Upper lobe of left lung (tissue), 6 donors: ENCODE results near the gene SAPCD2. TPM values are rescaled to one million over a fixed set of nuclear protein-coding genes. Genes with fewer than 3 reads are reported as not detected.

ENCODE experiments used
- ATAC-seq, 2 donors: fragments of 200-7000 bp; cut with Tn5 transposase; one replicate each; pipeline ENCODE4 v1.9.1; 2022; ENCODE audit warnings: mild to moderate bottlenecking in 2 of 2, moderate library complexity in 2 of 2; ENCODE audit not compliant: low FRiP score in 2 of 2
- DNase-seq, 2 donors: peaks; one replicate each; pipeline ENCODE4 v3.0.0-alpha.2; 2019 to 2020
- H3K27ac ChIP-seq, 4 donors: fragments of 200-600 bp; sonication (generic); one replicate each; pipeline ENCODE4 v1.5.1; 2016 to 2019
- H3K27me3 ChIP-seq, 4 donors: fragments of 200-600 bp; sonication (generic); one replicate each; pipeline ENCODE4 v1.5.1; 2017 to 2019
- H3K36me3 ChIP-seq, 4 donors: fragments of 200-600 bp; sonication (generic); one replicate each; pipeline ENCODE4 v1.5.1; 2016 to 2019
- H3K4me1 ChIP-seq, 4 donors: fragments of 200-600 bp; sonication (generic); one replicate each; pipeline ENCODE4 v1.5.1; 2018 to 2019
- H3K4me3 ChIP-seq, 4 donors: fragments of 200-600 bp; sonication (generic); one replicate each; pipeline ENCODE4 v1.5.1; 2017 to 2019; ENCODE audit warnings: mild to moderate bottlenecking in 2 of 4, moderate library complexity in 1 of 4
- H3K9me3 ChIP-seq, 4 donors: fragments of 200-600 bp; sonication (generic); one replicate each; pipeline ENCODE4 v1.5.1; 2018 to 2019
- CTCF ChIP-seq, 6 experiments: fragments of 450-650 bp in 4 of 6; fragments of 200-600 bp in 2 of 6; sonication (generic) in 2 of 6; IDR thresholded peaks; one replicate each; pipeline ENCODE4 v1.5.1; 2016 to 2019; ENCODE audit warnings: antibody characterized with exemption in 6 of 6
- EP300 ChIP-seq, 4 donors: sonication (generic); formaldehyde crosslinking; IDR thresholded peaks; one replicate each; pipeline ENCODE4 v1.5.1; 2017; ENCODE audit warnings: antibody characterized with exemption in 4 of 4, control low read depth in 2 of 4
- POLR2A ChIP-seq, 4 donors: fragments of 450-650 bp; IDR thresholded peaks; one replicate each; pipeline ENCODE4 v1.5.1; 2016 to 2017; ENCODE audit warnings: antibody characterized with exemption in 4 of 4, mild to moderate bottlenecking in 2 of 4
- POLR2AphosphoS5 ChIP-seq, 2 donors: sonication (generic); formaldehyde crosslinking; IDR thresholded peaks; one replicate each; pipeline ENCODE4 v1.5.1; 2017; ENCODE audit warnings: antibody characterized with exemption in 2 of 2
- WGBS, 2 donors: methylation state at CpG; one replicate each; pipeline ENCODE4 v1.1.5; 2017 to 2018; 5-methylcytosine and 5-hydroxymethylcytosine counted together
- total RNA-seq, 6 donors: library from RNA; depleted of rRNA in 4 of 6; stranded (reverse); fragments of >200 nt in 4 of 6; gene quantifications; one replicate each; pipeline versions ENCODE4 v1.1.0 to v1.2.1, GENCODE V29; 2016 to 2021
- donor health status: DM: no; HTN: no; CAD: no; lungs with moderate emphysema.
- donor health status: DM: no; HTN: yes; CAD: no; lungs with severe emphysema.

SAPCD2 gene
- total RNA-seq, 6 donors from 2014 or later: 0.69 to 6.8 (median 1.4) TPM

- H3K27ac ChIP-seq: no peak overlapping the region
- H3K27me3 ChIP-seq: no peaks in the 10 kb centered on the region
- peak in 1 of 2 donors; percentile 69 for DNase-seq
- H3K4me3 ChIP-seq: no peak overlapping the region
- H3K9me3 ChIP-seq: no peaks in the 10 kb centered on the region
- H3K36me3 ChIP-seq: peaks cover 0 to 69% (median 46%) of the 10 kb centered on the region in 4 donors
- 90 to 96% methylated on average over 2 to 21 of the region's 21 CpGs for WGBS, 2 donors
- TF ChIP-seq POLR2A (IDR thresholded peaks at IDR 0.05) (no peak), CTCF (IDR thresholded peaks at IDR 0.05) (no peak), POLR2AphosphoS5 (IDR thresholded peaks at IDR 0.05) (no peak), EP300 (IDR thresholded peaks at IDR 0.05) (no peak)
- no peaks in the 10 kb centered on the region for H3K4me1 ChIP-seq
- ATAC-seq: no peak
These were observed 54.4 kb downstream of the SAPCD2 start for GRCh38 chr9:137015976-137016375.

- no peak for ATAC-seq
- Histone ChIP-seq H3K4me1 (no peaks in the 10 kb centered on the region), H3K9me3 (no peaks in the 10 kb centered on the region), H3K27me3 (no peaks in the 10 kb centered on the region), H3K27ac (no peak overlapping the region), H3K36me3 (peaks cover 0 to 66% (median 46%) of the 10 kb centered on the region in 4 donors), H3K4me3 (no peak overlapping the region)
- no peak for TF ChIP-seq CTCF (IDR thresholded peaks at IDR 0.05)
- no peak for TF ChIP-seq POLR2AphosphoS5 (IDR thresholded peaks at IDR 0.05)
- no peak for TF ChIP-seq EP300 (IDR thresholded peaks at IDR 0.05)
- no peak for TF ChIP-seq POLR2A (IDR thresholded peaks at IDR 0.05)
- DNase-seq: peak in 1 of 2 donors; percentile 76
- 94 to 96% methylated on average over 12 to 22 of the region's 25 CpGs for WGBS, 2 donors
These were observed 54.8 kb downstream of the SAPCD2 start for GRCh38 chr9:137015540-137015930.

- TF ChIP-seq CTCF (IDR thresholded peaks at IDR 0.05) (no peak), POLR2A (IDR thresholded peaks at IDR 0.05) (no peak), POLR2AphosphoS5 (IDR thresholded peaks at IDR 0.05) (no peak), EP300 (IDR thresholded peaks at IDR 0.05) (no peak)
- WGBS, 2 donors: 95 to 96% methylated on average over 15 to 36 of the region's 36 CpGs
- Histone ChIP-seq H3K27me3 (no peaks in the 10 kb centered on the region), H3K36me3 (peaks cover 0 to 69% (median 47%) of the 10 kb centered on the region in 4 donors), H3K9me3 (no peaks in the 10 kb centered on the region), H3K27ac (no peak overlapping the region), H3K4me1 (no peaks in the 10 kb centered on the region), H3K4me3 (no peak overlapping the region)
- no peak for ATAC-seq
- DNase-seq: peak in 1 of 2 donors; percentile 69
These were observed 55.4 kb downstream of the SAPCD2 start for GRCh38 chr9:137014776-137015539.

- H3K36me3 ChIP-seq: peaks cover 0 to 77% (median 53%) of the 10 kb centered on the region in 4 donors
- H3K4me3 ChIP-seq: no peak overlapping the region
- WGBS, 2 donors: 91% methylated on average over 23 of the region's 23 CpGs; no CpG with 5 or more reads in 1 of the 2 donors
- DNase-seq: peak in 1 of 2 donors; percentile 73
- no peak overlapping the region for H3K27ac ChIP-seq
- no peaks in the 10 kb centered on the region for H3K4me1 ChIP-seq
- no peaks in the 10 kb centered on the region for H3K27me3 ChIP-seq
- H3K9me3 ChIP-seq: no peaks in the 10 kb centered on the region
- TF ChIP-seq POLR2A (IDR thresholded peaks at IDR 0.05): no peak
- no peak for TF ChIP-seq CTCF (IDR thresholded peaks at IDR 0.05)
- no peak for TF ChIP-seq EP300 (IDR thresholded peaks at IDR 0.05)
- TF ChIP-seq POLR2AphosphoS5 (IDR thresholded peaks at IDR 0.05): no peak
- ATAC-seq: no peak
These were observed 56.2 kb downstream of the SAPCD2 start for GRCh38 chr9:137014166-137014565.
